Ascending aorta (tissue), 2 donors: ENCODE results near the gene JHY. TPM values are rescaled to one million over a fixed set of nuclear protein-coding genes. Genes with fewer than 3 reads are reported as not detected.

Experiments used
- DNase-seq, 2 donors: peaks; one replicate each; pipeline ENCODE4 v3.0.0-alpha.2; 2019; ENCODE audit warnings: low spot score in 2 of 2
- H3K27ac ChIP-seq, 2 donors: fragments of 200-600 bp; sonication (generic); one replicate each; pipeline ENCODE4 v1.5.1; 2016 to 2017; ENCODE audit warnings: mild to moderate bottlenecking in 1 of 2
- H3K27me3 ChIP-seq: fragments of 200-600 bp; sonication (generic); one replicate; pipeline ENCODE4 v1.5.1; 2017
- H3K36me3 ChIP-seq, 2 donors: fragments of 200-600 bp; sonication (generic); one replicate each; pipeline ENCODE4 v1.5.1; 2016
- H3K4me1 ChIP-seq, 2 donors: fragments of 200-600 bp; sonication (generic); one replicate each; pipeline ENCODE4 v1.5.1; 2016 to 2017; ENCODE audit warnings: mild to moderate bottlenecking in 1 of 2
- H3K4me3 ChIP-seq, 2 donors: fragments of 200-600 bp; sonication (generic); one replicate each; pipeline ENCODE4 v1.5.1; 2016 to 2017; ENCODE audit warnings: mild to moderate bottlenecking in 1 of 2
- H3K9me3 ChIP-seq, 2 donors: fragments of 200-600 bp; sonication (generic); one replicate each; pipeline ENCODE4 v1.5.1; 2016
- intact Hi-C: fragments of 100-400 bp; cut with DNase I; formaldehyde crosslinking; loops from one replicate; pipeline ENCODE4 v1.15.1; 2023
- total RNA-seq: library from RNA; depleted of rRNA; stranded (reverse); fragments of >200 nt; gene quantifications from one replicate; pipeline ENCODE4 v1.1.0, GENCODE V29; 2016
- TF ChIP-seq, protein P1 (sequence below), 3 experiments: fragments of 200-600 bp in 2 of 3; fragments of 450-650 bp in 1 of 3; sonication (generic) in 2 of 3; IDR thresholded peaks; one replicate each; pipeline ENCODE4 v1.5.1; 2016 to 2019; ENCODE audit warnings: antibody characterized with exemption in 3 of 3, mild to moderate bottlenecking in 1 of 3, moderate library complexity in 1 of 3

Gene JHY
- total RNA-seq, 1 donor from 2014 or later = 1.3 TPM

DNA sequence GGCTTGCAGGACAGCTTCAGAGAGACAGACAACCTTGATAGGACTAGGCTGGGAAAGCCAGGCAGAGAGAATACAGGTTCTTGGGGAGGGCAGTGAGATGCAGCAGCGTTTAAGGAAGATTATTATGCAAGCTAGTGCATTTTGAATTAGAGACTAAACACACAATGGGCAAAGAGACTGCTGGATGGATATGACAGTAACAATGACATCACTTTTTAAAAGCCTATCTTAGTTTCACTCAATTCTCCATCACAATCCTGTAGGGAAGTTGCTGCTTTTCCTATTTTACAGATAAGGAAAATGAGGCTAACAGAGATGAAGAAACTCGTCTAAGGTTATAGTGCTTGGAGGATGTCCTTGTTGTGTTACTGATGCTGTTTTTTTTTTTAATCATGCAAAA, 5.6 kb downstream of the JHY start:
- intact Hi-C loops = no loop called here
- DNase-seq = no peak
- Histone ChIP-seq H3K27me3 (no peaks in the 10 kb centered on the region), H3K9me3 (no peaks in the 10 kb centered on the region), H3K27ac (no peak overlapping the region), H3K36me3 (no peaks in the 10 kb centered on the region), H3K4me3 (no peak overlapping the region), H3K4me1 (no peaks in the 10 kb centered on the region)
- TF ChIP-seq, protein P1, sequence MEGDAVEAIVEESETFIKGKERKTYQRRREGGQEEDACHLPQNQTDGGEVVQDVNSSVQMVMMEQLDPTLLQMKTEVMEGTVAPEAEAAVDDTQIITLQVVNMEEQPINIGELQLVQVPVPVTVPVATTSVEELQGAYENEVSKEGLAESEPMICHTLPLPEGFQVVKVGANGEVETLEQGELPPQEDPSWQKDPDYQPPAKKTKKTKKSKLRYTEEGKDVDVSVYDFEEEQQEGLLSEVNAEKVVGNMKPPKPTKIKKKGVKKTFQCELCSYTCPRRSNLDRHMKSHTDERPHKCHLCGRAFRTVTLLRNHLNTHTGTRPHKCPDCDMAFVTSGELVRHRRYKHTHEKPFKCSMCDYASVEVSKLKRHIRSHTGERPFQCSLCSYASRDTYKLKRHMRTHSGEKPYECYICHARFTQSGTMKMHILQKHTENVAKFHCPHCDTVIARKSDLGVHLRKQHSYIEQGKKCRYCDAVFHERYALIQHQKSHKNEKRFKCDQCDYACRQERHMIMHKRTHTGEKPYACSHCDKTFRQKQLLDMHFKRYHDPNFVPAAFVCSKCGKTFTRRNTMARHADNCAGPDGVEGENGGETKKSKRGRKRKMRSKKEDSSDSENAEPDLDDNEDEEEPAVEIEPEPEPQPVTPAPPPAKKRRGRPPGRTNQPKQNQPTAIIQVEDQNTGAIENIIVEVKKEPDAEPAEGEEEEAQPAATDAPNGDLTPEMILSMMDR (IDR thresholded peaks at IDR 0.05) = no peak

DNA sequence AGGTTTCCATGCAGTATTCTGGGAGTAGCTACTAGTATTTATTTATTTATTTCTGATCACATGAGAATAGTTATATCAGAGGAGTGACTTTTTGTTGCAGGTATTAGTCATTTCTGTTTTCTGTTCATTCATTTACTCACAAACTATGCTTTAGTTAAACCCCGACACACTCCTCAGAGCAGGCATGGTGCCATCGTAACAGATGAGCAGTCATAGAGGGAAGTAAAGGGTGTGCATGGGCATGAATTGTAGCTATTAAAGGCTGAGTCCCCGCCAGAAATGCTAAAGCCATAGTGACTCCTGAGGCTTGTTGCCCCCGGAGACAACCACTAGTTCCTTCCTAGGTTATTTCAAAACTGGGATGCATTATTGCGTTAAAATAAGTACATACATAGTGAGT, 10.6 kb downstream of the JHY start:
- TF ChIP-seq, protein P1 (IDR thresholded peaks at IDR 0.05) = no peak
- H3K4me3 ChIP-seq = no peak overlapping the region
- intact Hi-C loops = no loop called here

DNA sequence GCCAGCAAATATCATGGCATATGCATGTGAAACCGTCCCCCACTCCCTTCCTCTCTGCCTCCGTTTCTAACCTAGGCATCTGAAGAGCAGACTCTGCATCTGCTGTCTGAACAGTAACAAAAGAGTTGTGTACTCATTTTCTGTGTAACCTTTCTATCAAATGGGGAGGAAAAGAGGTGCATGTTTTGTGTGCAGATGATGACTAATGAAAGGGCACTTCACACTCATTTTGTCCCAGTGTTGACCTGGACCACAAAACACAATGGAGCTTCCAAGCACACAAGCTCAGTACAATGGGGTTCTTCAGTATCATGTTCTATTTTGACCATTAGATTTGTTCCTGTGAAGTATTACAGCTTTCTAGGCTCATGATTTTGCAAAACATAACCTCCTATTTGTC, 13.0 kb downstream of the JHY start:
- H3K9me3 ChIP-seq = no peaks in the 10 kb centered on the region
- H3K4me1 ChIP-seq = no peaks in the 10 kb centered on the region
- intact Hi-C loops = no loop called here
- no peaks in the 10 kb centered on the region for H3K36me3 ChIP-seq
- H3K27me3 ChIP-seq = no peaks in the 10 kb centered on the region
- no peak for DNase-seq
- no peak overlapping the region for H3K4me3 ChIP-seq
- no peak overlapping the region for H3K27ac ChIP-seq
- TF ChIP-seq, protein P1 (IDR thresholded peaks at IDR 0.05) = no peak

More for the DNA sequence above, 10.6 kb downstream of the JHY start:
- no peak overlapping the region for H3K27ac ChIP-seq
- no peaks in the 10 kb centered on the region for H3K27me3 ChIP-seq
- no peak for DNase-seq
- H3K9me3 ChIP-seq = no peaks in the 10 kb centered on the region
- H3K36me3 ChIP-seq = no peaks in the 10 kb centered on the region
- H3K4me1 ChIP-seq = no peaks in the 10 kb centered on the region

DNA sequence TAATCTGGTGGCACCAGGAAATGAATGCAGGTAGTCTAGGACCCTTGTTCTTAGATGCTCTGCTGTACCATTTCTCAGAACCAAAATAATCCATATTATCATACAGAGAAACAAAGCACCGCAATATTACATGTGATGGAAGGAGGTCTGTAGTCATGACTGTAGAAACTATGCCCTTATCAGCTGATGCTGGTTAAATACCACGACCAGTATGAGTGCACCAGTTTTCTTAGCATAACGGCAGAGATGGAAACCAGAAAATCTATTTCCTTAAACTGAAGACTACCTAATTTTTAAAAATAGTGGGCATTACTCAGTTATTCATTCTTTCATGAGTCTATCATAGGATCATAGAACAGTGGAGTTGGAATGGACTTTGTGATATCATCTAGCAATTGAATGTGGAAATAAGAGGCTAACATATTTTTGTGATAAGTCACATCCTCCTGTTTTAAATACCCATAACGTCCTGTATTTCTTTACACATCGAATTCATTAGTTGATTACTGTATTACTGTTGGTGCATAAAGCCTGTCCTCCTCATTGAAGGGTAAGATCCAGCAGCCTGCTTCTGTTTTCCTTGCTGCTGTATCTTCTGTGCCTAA, 15.1 kb downstream of the JHY start:
- Histone ChIP-seq H3K27me3 (no peaks in the 10 kb centered on the region), H3K4me1 (no peaks in the 10 kb centered on the region), H3K9me3 (no peaks in the 10 kb centered on the region), H3K36me3 (no peaks in the 10 kb centered on the region), H3K4me3 (no peak overlapping the region), H3K27ac (no peak overlapping the region)
- TF ChIP-seq, protein P1 (IDR thresholded peaks at IDR 0.05) = no peak
- DNase-seq = no peak
- intact Hi-C loops = no loop called here

DNA sequence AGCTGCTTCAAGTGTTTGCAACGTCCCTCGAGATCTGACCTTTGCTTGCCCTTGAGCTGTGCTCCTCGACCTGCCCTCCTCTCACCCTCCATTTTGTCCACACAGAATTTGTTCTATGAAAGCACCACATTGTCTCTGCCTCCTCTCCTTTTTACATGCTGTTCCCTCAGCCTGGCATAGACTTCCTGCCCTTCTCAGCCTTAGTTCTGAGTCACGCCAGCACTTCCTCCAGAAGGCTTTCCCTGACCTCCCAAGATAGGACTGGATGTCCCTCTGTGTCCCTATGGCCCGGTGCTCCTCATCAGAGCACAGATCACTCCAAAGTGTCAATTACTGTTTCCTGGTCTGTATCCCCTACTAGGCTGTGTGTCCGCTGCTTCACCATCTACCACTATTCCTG, 16.2 kb downstream of the JHY start:
- Histone ChIP-seq H3K36me3 (no peaks in the 10 kb centered on the region), H3K27ac (no peak overlapping the region), H3K9me3 (no peaks in the 10 kb centered on the region), H3K27me3 (no peaks in the 10 kb centered on the region), H3K4me1 (no peaks in the 10 kb centered on the region), H3K4me3 (no peak overlapping the region)
- intact Hi-C loops = no loop called here
- no peak for DNase-seq
- TF ChIP-seq, protein P1 (IDR thresholded peaks at IDR 0.05) = no peak
